Karpas-422 (cell line): ENCODE measurements around the gene PRSS21. TPM values are rescaled to one million over a fixed set of nuclear protein-coding genes. Genes with fewer than 3 reads are reported as not detected.

Experiments
- DNase-seq: peaks from one replicate; pipeline ENCODE4 v3.0.0-alpha.2; 2015
- H2AFZ ChIP-seq: fragments of 200-600 bp; sonication (generic); 2 replicates; pipeline ENCODE4 v1.6.1; 2014; ENCODE audit warnings: antibody characterized with exemption, low read length, mixed read lengths
- H3K27ac ChIP-seq: fragments of 200-600 bp; sonication (generic); 2 replicates; pipeline ENCODE4 v1.5.1; 2014; ENCODE audit warnings: mild to moderate bottlenecking, low read length, moderate library complexity
- H3K27me3 ChIP-seq: fragments of 200-600 bp; sonication (generic); 2 replicates; pipeline ENCODE4 v1.6.1; 2014; ENCODE audit warnings: low read length, mixed read lengths
- H3K36me3 ChIP-seq: fragments of 200-600 bp; sonication (generic); 2 replicates; pipeline ENCODE4 v1.6.1; 2014; ENCODE audit warnings: low read length, mixed read lengths; ENCODE audit not compliant: insufficient read depth
- H3K4me1 ChIP-seq: fragments of 200-600 bp; sonication (generic); 2 replicates; pipeline ENCODE4 v1.6.1; 2014; ENCODE audit warnings: mild to moderate bottlenecking, low read length, mixed read lengths
- H3K4me2 ChIP-seq: fragments of 200-600 bp; sonication (generic); 2 replicates; pipeline ENCODE4 v1.6.1; 2014; ENCODE audit warnings: low read length, low read depth, mild to moderate bottlenecking; ENCODE audit not compliant: poor library complexity, severe bottlenecking
- H3K4me3 ChIP-seq: fragments of 200-600 bp; sonication (generic); 2 replicates; pipeline ENCODE4 v1.5.1; 2014; ENCODE audit warnings: mild to moderate bottlenecking, antibody characterized with exemption, low read length, mixed read lengths
- H3K79me2 ChIP-seq: fragments of 200-600 bp; sonication (generic); 2 replicates; pipeline ENCODE4 v1.6.1; 2014; ENCODE audit warnings: mild to moderate bottlenecking, low read length, mixed read lengths
- H3K9ac ChIP-seq: fragments of 200-600 bp; sonication (generic); 2 replicates; pipeline ENCODE4 v1.6.0; 2014; ENCODE audit warnings: low read length
- H3K9me2 ChIP-seq: fragments of 200-600 bp; sonication (generic), shearing (Covaris generic); replicated peaks from 2 replicates; pipeline ENCODE4 v1.6.0; 2014; ENCODE audit warnings: mild to moderate bottlenecking, low read length, moderate library complexity; ENCODE audit not compliant: insufficient read depth
- H3K9me3 ChIP-seq: fragments of 300-700, 200-600 bp; sonication (generic); 2 replicates; pipeline ENCODE4 v1.6.1; 2014; ENCODE audit warnings: low read length, mixed read lengths
- H4K20me1 ChIP-seq: fragments of 200-600 bp; sonication (generic); 2 replicates; pipeline ENCODE4 v1.6.1; 2014; ENCODE audit warnings: mild to moderate bottlenecking, antibody characterized with exemption, low read length, low read depth; ENCODE audit not compliant: insufficient read depth
- total RNA-seq: library from RNA; depleted of rRNA; stranded (reverse); fragments of >200 nt; shearing (Covaris generic); gene quantifications from 2 replicates; pipeline ENCODE4 v1.2.3, GENCODE V29; 2014; ENCODE audit warnings: low replicate concordance

Gene PRSS21
- total RNA-seq, 1 experiment from 2014 or later, result not detected

- no peak for DNase-seq
- no peak overlapping the region for H3K9ac ChIP-seq
- H3K9me2 ChIP-seq, result no peaks in the 10 kb centered on the region
- H3K27me3 ChIP-seq, result no peaks in the 10 kb centered on the region
- no peak overlapping the region for H3K4me2 ChIP-seq
- H4K20me1 ChIP-seq, result no peaks in the 10 kb centered on the region
- H3K79me2 ChIP-seq, result no peaks in the 10 kb centered on the region
- no peak overlapping the region for H3K4me3 ChIP-seq
- no peaks in the 10 kb centered on the region for H3K4me1 ChIP-seq
- no peaks in the 10 kb centered on the region for H3K9me3 ChIP-seq
- H2AFZ ChIP-seq, result no peak overlapping the region
- no peak overlapping the region for H3K27ac ChIP-seq
- no peaks in the 10 kb centered on the region for H3K36me3 ChIP-seq
Measured at GRCh38 chr16:2785101-2785991, 31.7 kb upstream of the PRSS21 start.

GRCh38 chr16:2786061-2786825, 30.8 kb upstream of the PRSS21 start:
- no peaks in the 10 kb centered on the region for H3K27me3 ChIP-seq
- no peak overlapping the region for H3K27ac ChIP-seq
- no peak overlapping the region for H3K9ac ChIP-seq
- no peaks in the 10 kb centered on the region for H3K4me1 ChIP-seq
- H4K20me1 ChIP-seq, result no peaks in the 10 kb centered on the region
- no peak overlapping the region for H3K4me2 ChIP-seq
- H3K9me3 ChIP-seq, result no peaks in the 10 kb centered on the region
- no peak for DNase-seq
- no peaks in the 10 kb centered on the region for H3K36me3 ChIP-seq
- H3K79me2 ChIP-seq, result no peaks in the 10 kb centered on the region
- no peak overlapping the region for H3K4me3 ChIP-seq
- H2AFZ ChIP-seq, result no peak overlapping the region
- H3K9me2 ChIP-seq, result no peaks in the 10 kb centered on the region

- H3K9ac ChIP-seq, result no peak overlapping the region
- no peak overlapping the region for H2AFZ ChIP-seq
- no peaks in the 10 kb centered on the region for H3K79me2 ChIP-seq
- no peak overlapping the region for H3K27ac ChIP-seq
- H3K4me3 ChIP-seq, result no peak overlapping the region
- H3K4me1 ChIP-seq, result no peaks in the 10 kb centered on the region
- DNase-seq, result no peak
- no peaks in the 10 kb centered on the region for H3K27me3 ChIP-seq
- H3K36me3 ChIP-seq, result no peaks in the 10 kb centered on the region
- H3K9me2 ChIP-seq, result no peaks in the 10 kb centered on the region
- no peaks in the 10 kb centered on the region for H4K20me1 ChIP-seq
- H3K4me2 ChIP-seq, result no peak overlapping the region
- H3K9me3 ChIP-seq, result no peaks in the 10 kb centered on the region
Measured at GRCh38 chr16:2786826-2787151, 30.2 kb upstream of the PRSS21 start.

- Histone ChIP-seq H3K4me1 (no peaks in the 10 kb centered on the region), H3K27ac (no peak within 1 kb of the TSS), H3K9me3 (no peaks in the 10 kb centered on the region), H3K4me3 (no peak within 1 kb of the TSS), H4K20me1 (no peaks in the 10 kb centered on the region), H2AFZ (no peak within 1 kb of the TSS), H3K27me3 (no peaks in the 10 kb centered on the region), H3K4me2 (no peak within 1 kb of the TSS), H3K79me2 (no peaks in the 10 kb centered on the region), H3K36me3 (no peaks in the 10 kb centered on the region), H3K9me2 (no peaks in the 10 kb centered on the region), H3K9ac (no peak within 1 kb of the TSS)
- DNase-seq, result peak; percentile 41
Measured at GRCh38 chr16:2787406-2787805, 29.6 kb upstream of the PRSS21 start, which contains the start of gene PRSS33. PRSS33 (minus strand) TSS chr16:2787560; CDS start chr16:2786547, 1,013 bp downstream.

GRCh38 chr16:2787961-2788360, 29.1 kb upstream of the PRSS21 start:
- H3K27me3 ChIP-seq, result no peaks in the 10 kb centered on the region

GRCh38 chr16:2790631-2791030, 26.4 kb upstream of the PRSS21 start:
- H3K9me2 ChIP-seq, result no peaks in the 10 kb centered on the region
- no peak overlapping the region for H3K4me3 ChIP-seq
- no peaks in the 10 kb centered on the region for H3K79me2 ChIP-seq
- H4K20me1 ChIP-seq, result no peaks in the 10 kb centered on the region
- H3K27ac ChIP-seq, result no peak overlapping the region
- H3K9ac ChIP-seq, result no peak overlapping the region
- H3K27me3 ChIP-seq, result no peaks in the 10 kb centered on the region
- no peak overlapping the region for H3K4me2 ChIP-seq
- H2AFZ ChIP-seq, result no peak overlapping the region
- no peak for DNase-seq
- H3K4me1 ChIP-seq, result no peaks in the 10 kb centered on the region
- no peaks in the 10 kb centered on the region for H3K9me3 ChIP-seq
- no peaks in the 10 kb centered on the region for H3K36me3 ChIP-seq

More at GRCh38 chr16:2787961-2788360, 29.1 kb upstream of the PRSS21 start:
- Histone ChIP-seq H3K9ac (no peak overlapping the region), H3K36me3 (no peaks in the 10 kb centered on the region), H3K4me2 (no peak overlapping the region), H3K79me2 (no peaks in the 10 kb centered on the region), H3K4me1 (no peaks in the 10 kb centered on the region), H3K4me3 (no peak overlapping the region), H4K20me1 (no peaks in the 10 kb centered on the region), H3K9me3 (no peaks in the 10 kb centered on the region), H3K27ac (no peak overlapping the region), H3K9me2 (no peaks in the 10 kb centered on the region), H2AFZ (no peak overlapping the region)
- no peak for DNase-seq

- Histone ChIP-seq H3K9me2 (no peaks in the 10 kb centered on the region), H3K4me3 (no peak overlapping the region), H3K27ac (no peak overlapping the region), H3K79me2 (no peaks in the 10 kb centered on the region), H3K9ac (no peak overlapping the region), H3K4me2 (no peak overlapping the region), H2AFZ (no peak overlapping the region), H3K27me3 (no peaks in the 10 kb centered on the region), H3K9me3 (no peaks in the 10 kb centered on the region), H3K36me3 (no peaks in the 10 kb centered on the region), H3K4me1 (no peaks in the 10 kb centered on the region), H4K20me1 (no peaks in the 10 kb centered on the region)
- no peak for DNase-seq
Measured at GRCh38 chr16:2791174-2791573, 25.9 kb upstream of the PRSS21 start.

- Histone ChIP-seq H4K20me1 (no peaks in the 10 kb centered on the region), H3K9me3 (no peaks in the 10 kb centered on the region), H3K4me2 (no peak overlapping the region), H3K9me2 (no peaks in the 10 kb centered on the region), H3K4me1 (no peaks in the 10 kb centered on the region), H3K9ac (no peak overlapping the region), H3K36me3 (no peaks in the 10 kb centered on the region), H3K79me2 (no peaks in the 10 kb centered on the region), H3K4me3 (no peak overlapping the region), H2AFZ (no peak overlapping the region), H3K27me3 (no peaks in the 10 kb centered on the region), H3K27ac (no peak overlapping the region)
- no peak for DNase-seq
Measured at GRCh38 chr16:2792940-2793339, 24.1 kb upstream of the PRSS21 start.
